Measurements from ENCODE around the gene ZIK1. TPM values are rescaled to one million over a fixed set of nuclear protein-coding genes. Genes with fewer than 3 reads are reported as not detected.

ZIK1 gene
- total and polyA plus RNA-seq, 5 donors, result 2.0 to 6.3 (median 5.1) TPM

DNA sequence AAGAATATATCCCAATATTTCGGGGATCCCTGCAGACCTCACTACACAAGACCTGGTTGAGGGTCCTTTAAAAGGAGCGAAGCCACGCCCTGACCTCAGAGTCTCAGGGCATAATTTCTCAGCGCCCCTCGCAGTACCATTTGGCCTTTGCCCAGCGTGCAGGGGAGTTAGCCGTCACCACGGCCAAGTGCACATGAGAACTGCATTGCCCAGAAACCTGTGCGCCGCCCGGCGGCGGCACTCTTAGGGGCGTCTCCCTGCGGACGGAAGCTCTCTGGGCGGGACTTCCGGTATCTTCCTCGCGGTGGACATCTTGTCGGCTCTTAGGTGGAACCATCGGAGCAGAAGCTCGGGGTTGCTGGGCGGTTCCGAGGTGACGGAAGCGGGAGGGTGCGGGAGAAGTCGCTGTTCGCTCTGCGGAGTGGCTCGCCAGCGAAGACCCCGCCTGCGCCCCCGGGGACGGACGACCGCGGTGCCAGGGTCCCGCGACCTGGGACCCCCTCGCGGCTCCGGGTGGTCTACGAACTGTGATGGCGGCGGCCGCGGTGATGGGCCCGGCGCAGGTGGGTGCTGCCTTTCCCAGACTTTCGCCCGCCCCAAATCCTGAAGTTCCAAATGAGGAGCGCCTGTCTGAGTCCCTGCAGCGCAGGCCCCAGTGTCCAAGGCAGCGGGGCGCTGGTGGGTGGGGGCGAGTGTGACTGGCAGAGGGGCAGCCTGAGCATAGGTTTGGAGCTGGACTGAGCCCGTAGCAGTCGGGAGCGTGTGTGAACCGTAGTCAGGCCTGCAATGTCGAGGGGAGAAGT lies 30.2 kb downstream of the ZIK1 start, which contains the start of gene ZNF134:
Gene ZNF134 (plus strand): TSS at position 302 of the 803 bp plus-strand sequence. CDS start 5,227 bp downstream, outside the sequence.
- Histone ChIP-seq H3K27ac (ENCODE audit: low read length) (peak within 1 kb of the TSS; percentile 55), H3K4me1 (ENCODE audit: control insufficient read depth, insufficient read depth, low read length) (peaks cover 2% of the 10 kb centered on the region), H3K9me3 (ENCODE audit: control insufficient read depth, low read length) (peaks cover 12% of the 10 kb centered on the region), H3K27me3 (ENCODE audit: control insufficient read depth, insufficient read depth) (no peaks in the 10 kb centered on the region), H3K4me3 (ENCODE audit: low read length) (peak within 1 kb of the TSS; percentile 70)
- 2% methylated on average over 64 of the region's 64 CpGs for WGBS
- intact Hi-C loops (cut with DNase I), result no loop called here
- peak; percentile 98 for ATAC-seq
- DNase-seq, result peak; percentile 95 to 98 (median 97)

DNA sequence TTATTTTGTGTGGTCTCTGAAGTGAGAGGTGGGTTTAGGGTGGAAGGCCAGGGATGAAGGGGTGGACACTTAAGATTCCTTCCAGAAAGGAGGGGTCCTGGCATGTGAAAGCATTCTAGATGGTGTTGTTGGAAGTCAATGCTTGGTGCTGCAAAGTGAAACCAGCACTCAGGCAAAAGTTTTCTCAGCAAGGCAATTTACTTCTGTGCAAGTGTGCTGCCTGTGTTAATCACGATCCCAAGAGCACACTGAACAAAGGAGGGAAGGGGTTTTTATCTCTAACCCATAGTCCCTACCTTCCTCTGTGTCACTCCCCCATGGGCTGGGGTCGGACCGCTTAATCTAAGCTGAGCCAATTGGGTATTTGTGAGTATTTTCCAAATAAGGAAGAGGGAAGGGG lies 31.4 kb downstream of the ZIK1 start:
- Histone ChIP-seq H3K27me3 (ENCODE audit: control insufficient read depth, insufficient read depth) (no peaks in the 10 kb centered on the region), H3K4me1 (ENCODE audit: control insufficient read depth, insufficient read depth, low read length) (peaks cover 2% of the 10 kb centered on the region), H3K27ac (ENCODE audit: low read length) (no peak overlapping the region), H3K9me3 (ENCODE audit: control insufficient read depth, low read length) (peaks cover 21% of the 10 kb centered on the region), H3K4me3 (ENCODE audit: low read length) (peak overlapping the region; percentile 70)
- ATAC-seq, result no peak
- WGBS, result 97% methylated on average over 3 of the region's 3 CpGs
- intact Hi-C loops (cut with DNase I), result no loop called here
- no peak for DNase-seq

DNA sequence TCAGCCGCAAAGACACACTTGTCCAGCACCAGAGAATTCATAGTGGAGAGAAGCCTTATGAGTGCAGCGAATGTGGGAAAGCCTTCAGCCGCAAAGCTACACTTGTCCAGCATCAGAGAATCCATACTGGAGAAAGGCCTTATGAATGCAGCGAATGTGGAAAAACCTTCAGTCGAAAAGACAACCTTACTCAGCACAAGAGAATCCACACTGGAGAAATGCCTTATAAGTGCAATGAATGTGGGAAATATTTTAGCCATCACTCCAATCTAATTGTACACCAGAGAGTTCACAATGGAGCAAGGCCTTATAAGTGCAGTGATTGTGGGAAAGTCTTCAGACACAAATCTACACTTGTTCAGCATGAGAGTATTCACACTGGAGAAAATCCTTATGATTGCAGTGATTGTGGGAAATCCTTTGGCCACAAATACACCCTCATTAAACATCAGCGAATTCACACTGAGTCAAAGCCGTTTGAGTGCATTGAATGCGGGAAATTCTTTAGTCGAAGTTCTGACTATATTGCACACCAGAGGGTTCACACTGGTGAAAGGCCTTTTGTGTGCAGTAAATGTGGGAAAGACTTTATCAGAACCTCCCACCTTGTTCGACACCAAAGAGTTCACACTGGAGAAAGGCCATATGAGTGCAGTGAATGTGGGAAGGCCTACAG lies 36.9 kb downstream of the ZIK1 start:
- DNase-seq, result no peak
- Histone ChIP-seq H3K27me3 (ENCODE audit: control insufficient read depth, insufficient read depth) (no peaks in the 10 kb centered on the region), H3K9me3 (ENCODE audit: control insufficient read depth, low read length) (peaks cover 43% of the 10 kb centered on the region), H3K4me1 (ENCODE audit: control insufficient read depth, insufficient read depth, low read length) (no peaks in the 10 kb centered on the region), H3K4me3 (ENCODE audit: low read length) (peak overlapping the region; percentile 31), H3K27ac (ENCODE audit: low read length) (no peak overlapping the region)
- intact Hi-C loops (cut with DNase I), result no loop called here
- WGBS, result 98% methylated on average over 10 of the region's 10 CpGs
- ATAC-seq, result no peak

DNA sequence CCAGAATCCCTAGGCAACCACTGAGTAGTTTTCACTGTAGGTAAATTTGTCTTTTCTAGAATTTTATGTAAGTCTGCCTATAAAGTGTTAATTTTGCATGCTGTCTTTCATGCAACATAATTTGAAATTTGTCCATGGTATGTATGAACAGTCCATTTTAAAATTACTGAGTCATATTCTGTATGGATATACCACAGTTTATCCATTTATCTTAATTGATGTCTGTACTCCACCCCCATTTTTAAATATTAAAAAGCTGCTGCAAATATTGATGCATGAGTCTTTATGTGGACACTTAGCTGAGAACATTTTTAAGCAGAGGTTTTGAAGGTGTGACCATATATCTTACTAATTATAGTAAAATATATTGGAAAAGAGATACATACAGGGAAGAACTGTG lies 39.1 kb downstream of the ZIK1 start:
- Histone ChIP-seq H3K4me3 (ENCODE audit: low read length) (no peak overlapping the region), H3K9me3 (ENCODE audit: control insufficient read depth, low read length) (peaks cover 38% of the 10 kb centered on the region), H3K27me3 (ENCODE audit: control insufficient read depth, insufficient read depth) (no peaks in the 10 kb centered on the region), H3K4me1 (ENCODE audit: control insufficient read depth, insufficient read depth, low read length) (no peaks in the 10 kb centered on the region), H3K27ac (ENCODE audit: low read length) (no peak overlapping the region)
- intact Hi-C loops (cut with DNase I), result no loop called here
- no peak for DNase-seq
- ATAC-seq, result no peak

DNA sequence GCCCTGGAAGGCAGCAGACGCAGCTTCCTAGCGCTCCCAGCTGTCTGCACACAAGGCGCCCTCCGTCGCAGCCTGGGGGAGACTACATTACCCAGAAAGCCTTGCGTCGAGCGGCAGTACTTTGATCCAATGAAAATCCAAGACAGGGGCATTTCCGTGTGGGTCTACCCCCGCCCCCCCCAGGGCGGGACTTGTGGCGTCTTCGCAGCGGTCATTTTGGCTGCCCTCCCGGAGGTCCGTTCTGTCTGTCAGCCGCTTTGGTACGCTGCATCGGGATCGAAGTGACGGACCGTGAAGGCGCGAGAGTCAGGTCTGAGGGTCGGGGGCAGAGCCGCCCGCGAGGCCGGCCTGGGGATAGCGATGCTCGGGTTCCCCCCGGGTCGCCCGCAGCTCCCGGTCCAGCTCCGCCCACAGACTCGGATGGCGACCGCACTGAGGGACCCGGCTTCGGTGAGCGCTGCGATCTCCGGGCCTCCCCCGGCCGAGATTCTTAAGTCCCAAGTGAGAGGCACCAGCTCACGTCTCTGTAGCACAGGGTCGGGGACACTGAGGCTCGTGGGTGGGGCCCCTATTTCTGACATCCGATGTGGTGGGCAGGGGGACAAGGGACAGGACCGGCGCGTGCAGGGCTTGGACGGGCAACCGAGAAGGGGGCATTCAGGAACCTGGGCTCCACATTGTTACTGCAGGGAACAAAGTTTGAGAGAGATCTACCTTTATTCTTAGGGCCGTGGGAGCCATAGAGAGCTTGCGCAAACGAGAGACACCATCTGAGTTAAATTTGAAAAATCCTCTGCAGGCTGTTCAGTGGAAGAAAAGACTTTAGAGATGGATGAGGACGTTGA lies 49.3 kb downstream of the ZIK1 start, which contains the start of gene ZNF211:
Gene ZNF211 (plus strand): TSS at position 182 of the 845 bp plus-strand sequence. CDS start 179 bp downstream, at position 361.
- H3K4me1 ChIP-seq (ENCODE audit: control insufficient read depth, insufficient read depth, low read length), result peaks cover 6% of the 10 kb centered on the region
- H3K27me3 ChIP-seq (ENCODE audit: control insufficient read depth, insufficient read depth), result no peaks in the 10 kb centered on the region
- intact Hi-C loops (cut with DNase I), result no loop called here
- ATAC-seq (peak; percentile 100), DNase-seq (peak; percentile 95 to 98 (median 97))
- under 1% methylated on average over 59 of the region's 59 CpGs for WGBS
- H3K9me3 ChIP-seq (ENCODE audit: control insufficient read depth, low read length), result peaks cover 2% of the 10 kb centered on the region
- peak within 1 kb of the TSS; percentile 36 for H3K27ac ChIP-seq (ENCODE audit: low read length)
- H3K4me3 ChIP-seq (ENCODE audit: low read length), result peak within 1 kb of the TSS; percentile 68

DNA sequence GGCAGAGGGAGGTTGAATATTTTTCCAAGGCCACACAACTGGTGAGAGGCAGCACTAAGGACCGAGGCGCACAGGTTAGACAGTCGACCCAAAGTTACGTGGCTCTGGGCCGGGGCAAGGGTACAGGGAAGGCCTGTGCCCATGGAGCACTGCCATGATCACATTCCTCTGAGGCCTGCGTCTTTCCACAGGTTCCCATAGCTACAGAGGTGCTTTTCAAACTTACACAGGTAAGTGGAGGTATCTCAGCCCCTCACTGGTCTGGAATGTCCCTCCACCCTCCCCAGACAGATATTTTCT lies 49.8 kb downstream of the ZIK1 start:
- peaks cover 6% of the 10 kb centered on the region for H3K4me1 ChIP-seq (ENCODE audit: control insufficient read depth, insufficient read depth, low read length)
- H3K27me3 ChIP-seq (ENCODE audit: control insufficient read depth, insufficient read depth), result no peaks in the 10 kb centered on the region
- peak overlapping the region; percentile 68 for H3K4me3 ChIP-seq (ENCODE audit: low read length)
- peaks cover 2% of the 10 kb centered on the region for H3K9me3 ChIP-seq (ENCODE audit: control insufficient read depth, low read length)
- DNase-seq (peak in 2 of 3 donors; percentile 32 to 44), ATAC-seq (peak; percentile 34 to 44)
- intact Hi-C loops (cut with DNase I), result no loop called here
- H3K27ac ChIP-seq (ENCODE audit: low read length), result no peak overlapping the region
- 41% methylated on average over 6 of the region's 6 CpGs for WGBS

DNA sequence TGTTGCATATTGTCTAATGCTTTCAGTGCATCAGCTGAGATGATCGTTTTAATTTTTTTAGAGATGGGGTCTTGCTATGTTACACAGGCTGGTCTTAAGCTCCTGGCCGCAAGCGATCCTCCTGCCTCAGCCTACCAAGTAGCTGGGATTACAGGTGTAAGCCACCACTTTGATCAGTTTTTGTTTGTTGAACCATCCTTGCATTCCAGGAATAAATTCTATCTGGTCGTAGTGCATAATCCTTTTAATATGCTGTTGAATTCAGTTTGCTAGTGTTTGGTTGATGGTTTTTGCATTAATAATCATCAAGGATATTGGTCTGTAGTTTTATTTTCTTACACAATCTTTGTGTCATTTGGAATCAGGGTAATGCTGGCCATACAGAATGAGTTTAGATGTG lies 53.4 kb downstream of the ZIK1 start:
- peaks cover 6% of the 10 kb centered on the region for H3K4me1 ChIP-seq (ENCODE audit: control insufficient read depth, insufficient read depth, low read length)
- ATAC-seq, result no peak
- no peak for DNase-seq
- H3K4me3 ChIP-seq (ENCODE audit: low read length), result no peak overlapping the region
- H3K27me3 ChIP-seq (ENCODE audit: control insufficient read depth, insufficient read depth), result no peaks in the 10 kb centered on the region
- intact Hi-C loops (cut with DNase I), result no loop called here
- H3K9me3 ChIP-seq (ENCODE audit: control insufficient read depth, low read length), result peaks cover 18% of the 10 kb centered on the region
- WGBS, result 97% methylated on average over 4 of the region's 4 CpGs
- H3K27ac ChIP-seq (ENCODE audit: low read length), result no peak overlapping the region

DNA sequence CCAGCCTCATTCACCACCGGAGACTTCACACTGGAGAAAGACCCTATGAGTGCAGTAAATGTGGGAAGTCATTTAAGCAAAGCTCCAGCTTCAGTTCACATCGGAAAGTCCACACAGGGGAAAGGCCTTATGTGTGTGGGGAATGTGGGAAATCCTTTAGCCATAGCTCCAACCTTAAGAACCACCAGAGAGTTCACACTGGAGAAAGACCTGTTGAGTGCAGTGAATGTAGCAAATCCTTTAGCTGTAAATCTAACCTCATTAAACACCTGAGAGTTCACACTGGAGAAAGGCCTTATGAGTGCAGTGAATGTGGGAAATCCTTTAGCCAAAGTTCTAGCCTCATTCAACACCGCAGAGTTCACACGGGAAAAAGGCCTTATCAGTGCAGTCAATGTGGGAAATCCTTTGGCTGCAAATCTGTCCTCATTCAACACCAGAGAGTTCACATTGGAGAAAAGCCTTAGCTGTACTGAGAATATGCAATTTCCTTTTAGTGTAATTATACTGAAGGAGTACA lies 57.8 kb downstream of the ZIK1 start:
- 96% methylated on average over 4 of the region's 4 CpGs for WGBS
- peaks cover 18% of the 10 kb centered on the region for H3K9me3 ChIP-seq (ENCODE audit: control insufficient read depth, low read length)
- no peak for ATAC-seq

DNA sequence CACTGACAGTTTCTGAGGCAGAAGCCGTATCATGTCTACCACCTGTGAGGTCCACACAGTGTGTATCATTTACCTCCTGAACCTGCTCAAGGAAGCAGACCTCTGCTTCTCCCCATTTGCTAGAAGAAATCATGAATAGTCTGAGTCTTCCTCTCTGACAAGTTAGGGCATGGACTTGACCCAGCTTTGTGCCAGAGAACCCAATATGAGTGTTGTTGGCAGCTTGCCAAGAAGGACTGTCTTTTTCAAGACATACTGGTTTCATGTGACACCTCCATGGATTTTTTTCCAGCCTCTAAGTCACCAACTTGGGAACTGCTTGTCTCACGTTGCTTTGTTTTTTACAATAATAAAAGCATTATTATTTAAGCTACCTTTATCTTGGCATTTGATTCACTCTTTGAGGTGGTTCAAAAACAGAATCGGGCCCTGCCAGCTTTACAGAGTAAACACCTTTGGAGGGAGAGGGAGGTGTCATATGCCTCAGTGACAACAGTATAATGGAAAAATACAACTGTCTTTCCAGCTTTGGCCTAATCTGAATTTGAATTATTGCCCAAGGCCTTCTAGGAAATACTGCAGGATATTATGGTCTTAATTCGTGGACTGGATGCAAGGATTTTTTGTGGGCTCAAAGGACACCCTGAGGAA lies 58.6 kb downstream of the ZIK1 start:
- H3K4me1 ChIP-seq (ENCODE audit: control insufficient read depth, insufficient read depth, low read length), result no peaks in the 10 kb centered on the region
- H3K27me3 ChIP-seq (ENCODE audit: control insufficient read depth, insufficient read depth), result no peaks in the 10 kb centered on the region
- peaks cover 16% of the 10 kb centered on the region for H3K9me3 ChIP-seq (ENCODE audit: control insufficient read depth, low read length)
- no peak overlapping the region for H3K27ac ChIP-seq (ENCODE audit: low read length)
- no peak overlapping the region for H3K4me3 ChIP-seq (ENCODE audit: low read length)
- WGBS, result 80% methylated on average over 4 of the region's 4 CpGs
- intact Hi-C loops (cut with DNase I), result no loop called here
- ATAC-seq (no peak), DNase-seq (no peak)

More for the DNA sequence above, 57.8 kb downstream of the ZIK1 start:
- no peaks in the 10 kb centered on the region for H3K27me3 ChIP-seq (ENCODE audit: control insufficient read depth, insufficient read depth)
- intact Hi-C loops (cut with DNase I), result no loop called here
- H3K4me3 ChIP-seq (ENCODE audit: low read length), result no peak overlapping the region
- no peak for DNase-seq
- H3K4me1 ChIP-seq (ENCODE audit: control insufficient read depth, insufficient read depth, low read length), result no peaks in the 10 kb centered on the region
- no peak overlapping the region for H3K27ac ChIP-seq (ENCODE audit: low read length)
